ENCODE data around the gene SEMA5A.

GRCh38 chr5:9444346-9444745 lies 101.5 kb downstream of the SEMA5A start:
- TF ChIP-seq CTCF (IDR thresholded peaks at IDR 0.05) (no peak), POLR2A (IDR thresholded peaks at IDR 0.05) (no peak)

Data from uterus (tissue), 2 donors.